ENCODE measurements around the gene RBM10. TPM values are rescaled to one million over a fixed set of nuclear protein-coding genes. Genes with fewer than 3 reads are reported as not detected.

The RBM10 gene
- total and polyA plus RNA-seq, 9 of the 15 experiments (the other 6 are each of a cell fraction or from before 2014, with no cell fraction given), result 1.1 to 61.7 (median 31.5) TPM

GRCh38 chrX:47193475-47194193, 48.6 kb downstream of the RBM10 start, which contains the start of gene UBA1 (continued):
- peak; percentile 52 for TF ChIP-seq PHF20 (IDR thresholded peaks at IDR 0.05; ENCODE audit: partially characterized antibody)
- TF ChIP-seq CREM (IDR thresholded peaks at IDR 0.05; ENCODE audit: low read depth), result peak; percentile 47; the same call in 1 of the 2 replicates
- 0 out of 2 replicates have a peak, but pooled peaks have one; percentile 21 for TF ChIP-seq ZHX1 (conservative IDR thresholded peaks at IDR 0.05; ENCODE audit: low read length)
- TF ChIP-seq NR3C1 (CRISPR knock-in tag; IDR thresholded peaks at IDR 0.05), result no peak
- TF ChIP-seq FOXP1 (CRISPR knock-in tag; IDR thresholded peaks at IDR 0.05), result peak; percentile 73; the same call in 1 of the 2 replicates
- TF ChIP-seq MYBL2 (IDR thresholded peaks at IDR 0.05; ENCODE audit: low read depth), result no peak
- TF ChIP-seq MYBL2 (CRISPR knock-in tag; IDR thresholded peaks at IDR 0.05; ENCODE audit: borderline replicate concordance), result no peak
- TF ChIP-seq ZBTB17 (CRISPR knock-in tag; IDR thresholded peaks at IDR 0.05), result no peak
- no peak for TF ChIP-seq ZC3H8 (IDR thresholded peaks at IDR 0.05)
- no peak for TF ChIP-seq EWSR1 (IDR thresholded peaks at IDR 0.05; ENCODE audit: borderline replicate concordance, low read depth, partially characterized antibody)
- no peak for TF ChIP-seq E2F4 (CRISPR knock-in tag; IDR thresholded peaks at IDR 0.05; ENCODE audit: low read depth)
- TF ChIP-seq HIVEP1 (CRISPR knock-in tag; IDR thresholded peaks at IDR 0.05), result no peak
- TF ChIP-seq ZNF224 (CRISPR knock-in tag; IDR thresholded peaks at IDR 0.05), result no peak
- TF ChIP-seq NCOA1 (IDR thresholded peaks at IDR 0.05; ENCODE audit: low read depth), result no peak
- TF ChIP-seq PCBP1 (IDR thresholded peaks at IDR 0.05; ENCODE audit: low read depth, low read length, poor library complexity, severe bottlenecking), result no peak
- TF ChIP-seq KDM1A (IDR thresholded peaks at IDR 0.05), result no peak
- no peak for TF ChIP-seq SIN3A (IDR thresholded peaks at IDR 0.05; ENCODE audit: borderline replicate concordance in 2 of 2, control insufficient read depth in 1 of 2, low read depth in 2 of 2, low read length in 2 of 2)
- no peak for TF ChIP-seq POLR3G (IDR thresholded peaks at IDR 0.05; ENCODE audit: extremely low read depth, insufficient read length, insufficient replicate concordance)
- no peak for TF ChIP-seq CEBPG (CRISPR knock-in tag; IDR thresholded peaks at IDR 0.05)
- no peak for TF ChIP-seq CEBPG (tag; conservative IDR thresholded peaks at IDR 0.05 in 1 of 2, IDR thresholded peaks at IDR 0.05 in 1 of 2)
- peak; percentile 50; the same call in 1 of the 2 replicates for TF ChIP-seq ETV5 (CRISPR knock-in tag; IDR thresholded peaks at IDR 0.05; ENCODE audit: low read depth)
- no peak for TF ChIP-seq CCNT2 (IDR thresholded peaks at IDR 0.05; ENCODE audit: borderline replicate concordance, extremely low read depth, insufficient read length, low read depth, low read length)
- TF ChIP-seq TCF7 (IDR thresholded peaks at IDR 0.05; ENCODE audit: borderline replicate concordance), result no peak
- peak in 1 of 2 experiments; percentile 94; a peak in 2 of 4 replicates for TF ChIP-seq TEAD1 (CRISPR knock-in tag; IDR thresholded peaks at IDR 0.05)
- TF ChIP-seq ZNF668 (CRISPR knock-in tag; IDR thresholded peaks at IDR 0.05), result no peak
- no peak for TF ChIP-seq RBM17 (IDR thresholded peaks at IDR 0.05; ENCODE audit: borderline replicate concordance, low read depth, low read length)
- no peak for TF ChIP-seq NFATC3 (IDR thresholded peaks at IDR 0.05)
